Measurements from ENCODE around the gene MARCHF4. TPM values are rescaled to one million over a fixed set of nuclear protein-coding genes. Genes with fewer than 3 reads are reported as not detected.

MARCHF4 gene
- total and polyA plus RNA-seq, 2 of the 4 experiments (the other 2 are of a cell fraction), result 2.3 to 12.0 TPM

DNA sequence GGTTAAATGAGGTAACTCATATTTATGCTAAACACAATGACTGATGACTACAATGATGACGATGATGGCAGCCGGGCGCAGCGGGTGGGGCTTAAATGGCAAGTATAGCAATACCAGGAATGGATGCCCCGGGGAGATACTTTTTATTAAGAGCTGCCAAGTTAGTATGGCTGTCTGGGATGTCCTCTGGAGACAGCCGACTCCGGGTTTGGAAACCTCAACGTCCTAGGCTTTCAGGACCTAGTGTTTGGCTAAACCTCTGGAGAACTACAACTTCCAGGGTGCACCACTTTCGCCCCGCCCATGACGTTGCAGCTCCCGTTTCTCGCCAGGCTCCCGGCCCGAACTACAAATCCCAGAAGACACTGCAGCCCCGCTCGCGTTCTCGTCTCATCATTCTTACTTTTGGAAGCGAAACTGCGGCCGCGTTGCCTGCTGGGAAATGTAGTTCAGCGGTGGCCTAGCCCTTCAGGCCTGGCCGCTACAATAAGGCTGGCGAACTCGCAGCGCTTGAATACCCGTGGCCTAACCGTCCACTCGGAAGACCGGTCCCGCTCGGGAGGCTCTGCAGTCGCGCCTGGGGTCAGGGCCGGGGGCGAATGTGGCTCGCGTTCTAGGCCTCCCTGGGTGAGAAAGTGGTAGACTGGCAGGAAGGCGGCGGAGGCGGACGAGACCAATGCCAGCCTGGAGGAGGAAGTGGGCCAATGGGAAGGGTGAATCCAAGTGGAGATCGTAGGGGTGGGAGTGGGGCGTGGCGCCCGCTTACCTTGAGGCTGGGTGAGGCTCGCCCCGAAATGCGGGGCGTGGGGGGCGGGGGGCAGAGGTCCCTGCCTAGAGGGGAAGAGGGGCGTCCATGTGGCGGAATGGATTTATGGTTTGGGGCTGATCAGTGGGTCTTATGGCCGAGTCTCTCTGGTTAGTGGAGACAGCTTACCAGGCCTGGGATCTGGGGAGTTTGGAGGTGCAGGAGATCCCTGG lies 40.0 kb upstream of the MARCHF4 start, which contains the start of gene SMARCAL1:
Gene SMARCAL1, plus strand, starts transcription at position 463 of the 978 bp plus-strand sequence. CDS start 2,221 bp downstream, outside the sequence.
- no TSS peak for BruUV-seq (replicated peaks)
- peaks cover 19% of the 10 kb centered on the region for H3K36me3 ChIP-seq (ENCODE audit: control insufficient read depth, insufficient read depth, low read length)
- H4K91ac ChIP-seq (ENCODE audit: insufficient read depth, low read depth, low read length), result peak within 1 kb of the TSS; percentile 97
- H3K4me2 ChIP-seq (ENCODE audit: low read depth, low read length), result peak within 1 kb of the TSS; percentile 98
- peak within 1 kb of the TSS; percentile 98 for H3K4ac ChIP-seq (ENCODE audit: low read depth, low read length)
- H3K14ac ChIP-seq (replicated peaks; ENCODE audit: low read depth, low read length), result peak within 1 kb of the TSS; percentile 98
- peak within 1 kb of the TSS; percentile 66 for H3K4me3 ChIP-seq (ENCODE audit: insufficient read depth, low read depth, low read length)
- peak within 1 kb of the TSS; percentile 86; the same call in 1 of the 3 replicates for H2BK15ac ChIP-seq (ENCODE audit: low read depth, low read length)
- H2BK5ac ChIP-seq (ENCODE audit: low read depth, low read length, poor library complexity, severe bottlenecking), result peak within 1 kb of the TSS; percentile 99
- no peaks in the 10 kb centered on the region for H3K9me3 ChIP-seq (ENCODE audit: control insufficient read depth, insufficient read depth, low read length)
- H4K20me1 ChIP-seq (ENCODE audit: insufficient read depth, low read length), result no peaks in the 10 kb centered on the region
- H2AFZ ChIP-seq (replicated peaks; ENCODE audit: low read length, poor library complexity), result peak within 1 kb of the TSS; percentile 99
- H3K23ac ChIP-seq (ENCODE audit: low read depth, low read length), result peak within 1 kb of the TSS; percentile 91
- peak within 1 kb of the TSS; percentile 54 for H2BK20ac ChIP-seq (ENCODE audit: low read depth, low read length)
- H4K5ac ChIP-seq (ENCODE audit: low read depth, low read length), result peak within 1 kb of the TSS; percentile 96
- peaks cover 13 to 28% of the 10 kb centered on the region in 2 experiments for H3K79me1 ChIP-seq (ENCODE audit: low read depth in 1 of 2, low read length in 2 of 2)
- H2BK120ac ChIP-seq (ENCODE audit: low read depth, low read length), result peak within 1 kb of the TSS; percentile 97
- H2AK9ac ChIP-seq (replicated peaks; ENCODE audit: low read depth, low read length, poor library complexity), result peak within 1 kb of the TSS; percentile 95
- dilution Hi-C loops (cut with HindIII; ENCODE audit: low sequenced_read_pairs, unreplicated experiment) (no loop called here), in situ Hi-C loops (cut with MboI; ENCODE audit: low sequenced_read_pairs) (loop anchor here (25.0 kb wide), 1 partner anchor 200 kb away; no protein-coding TSS in a partner anchor), intact Hi-C loops (cut with micrococcal nuclease) (loop anchor here (1.0 kb wide), 1 partner anchor 40 kb away; the partner anchor contains the start of gene MARCHF4)
- H3K9me1 ChIP-seq (ENCODE audit: insufficient read depth, low read length), result peaks cover 6% of the 10 kb centered on the region; the same call in 1 of the 2 replicates
- DNase-seq (peak; percentile 97), ATAC-seq (ENCODE audit: low read depth) (peak; percentile 96)
- H3K9ac ChIP-seq (ENCODE audit: low read depth, low read length), result peak within 1 kb of the TSS; percentile 98
- H2AK5ac ChIP-seq (ENCODE audit: low read depth, low read length), result peak within 1 kb of the TSS; percentile 85
- no peaks in the 10 kb centered on the region for H3K27me3 ChIP-seq (ENCODE audit: control insufficient read depth, insufficient read depth, low read length)
- peaks cover 2% of the 10 kb centered on the region; the same call in 1 of the 2 replicates for H3K4me1 ChIP-seq (ENCODE audit: control insufficient read depth, insufficient read depth, low read length)
- WGBS, 2 experiments (ENCODE audit: extremely low coverage in 2 of 2, insufficient read length in 1 of 2), result 2% methylated on average over 11 of the region's 56 CpGs; no CpG with 5 or more reads in 1 of the 2 experiments
- POLR2A ChIA-PET (ENCODE audit: unreplicated experiment), result no interaction called here
- H3K56ac ChIP-seq (ENCODE audit: extremely low read depth, insufficient read depth, low read length), result peak within 1 kb of the TSS; percentile 97
- H4K8ac ChIP-seq (ENCODE audit: low read depth in 2 of 2, low read length in 2 of 2), result peak within 1 kb of the TSS; percentile 63 to 98
- H3K18ac ChIP-seq (ENCODE audit: low read depth, low read length), result peak within 1 kb of the TSS; percentile 90
- CTCF ChIA-PET, result no interaction called here
- H3K27ac ChIP-seq (ENCODE audit: insufficient read depth, low read length), result peak within 1 kb of the TSS; percentile 99
- TF ChIP-seq SMC3 (IDR thresholded peaks at IDR 0.05; ENCODE audit: low read depth, low read length) (no peak), RCOR1 (IDR thresholded peaks at IDR 0.05; ENCODE audit: insufficient replicate concordance, low read length) (no peak), POLR2A (IDR thresholded peaks at IDR 0.05; ENCODE audit: low read depth, low read length) (no peak; the same call in 1 of the 2 replicates), MXI1 (IDR thresholded peaks at IDR 0.05; ENCODE audit: borderline replicate concordance, low read depth, low read length) (no peak), FOS (IDR thresholded peaks at IDR 0.05; ENCODE audit: low read depth, low read length) (no peak), MAFK (IDR thresholded peaks at IDR 0.05; ENCODE audit: low read depth, low read length) (no peak; the same call in 1 of the 2 replicates), RFX5 (IDR thresholded peaks at IDR 0.05; ENCODE audit: low read depth, low read length) (no peak), CHD1 (IDR thresholded peaks at IDR 0.05; ENCODE audit: low read depth, low read length) (no peak), CEBPB (IDR thresholded peaks at IDR 0.05; ENCODE audit: low read depth, low read length) (no peak), BHLHE40 (IDR thresholded peaks at IDR 0.05; ENCODE audit: low read depth, low read length) (peak; percentile 92)
- TF ChIP-seq, protein P1, sequence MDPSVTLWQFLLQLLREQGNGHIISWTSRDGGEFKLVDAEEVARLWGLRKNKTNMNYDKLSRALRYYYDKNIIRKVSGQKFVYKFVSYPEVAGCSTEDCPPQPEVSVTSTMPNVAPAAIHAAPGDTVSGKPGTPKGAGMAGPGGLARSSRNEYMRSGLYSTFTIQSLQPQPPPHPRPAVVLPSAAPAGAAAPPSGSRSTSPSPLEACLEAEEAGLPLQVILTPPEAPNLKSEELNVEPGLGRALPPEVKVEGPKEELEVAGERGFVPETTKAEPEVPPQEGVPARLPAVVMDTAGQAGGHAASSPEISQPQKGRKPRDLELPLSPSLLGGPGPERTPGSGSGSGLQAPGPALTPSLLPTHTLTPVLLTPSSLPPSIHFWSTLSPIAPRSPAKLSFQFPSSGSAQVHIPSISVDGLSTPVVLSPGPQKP (IDR thresholded peaks at IDR 0.05; ENCODE audit: borderline replicate concordance, low read depth, low read length), result no peak
- TF ChIP-seq, protein P2, sequence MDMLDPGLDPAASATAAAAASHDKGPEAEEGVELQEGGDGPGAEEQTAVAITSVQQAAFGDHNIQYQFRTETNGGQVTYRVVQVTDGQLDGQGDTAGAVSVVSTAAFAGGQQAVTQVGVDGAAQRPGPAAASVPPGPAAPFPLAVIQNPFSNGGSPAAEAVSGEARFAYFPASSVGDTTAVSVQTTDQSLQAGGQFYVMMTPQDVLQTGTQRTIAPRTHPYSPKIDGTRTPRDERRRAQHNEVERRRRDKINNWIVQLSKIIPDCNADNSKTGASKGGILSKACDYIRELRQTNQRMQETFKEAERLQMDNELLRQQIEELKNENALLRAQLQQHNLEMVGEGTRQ (IDR thresholded peaks at IDR 0.05; ENCODE audit: low read depth, low read length), result no peak
- TF ChIP-seq, protein P3, sequence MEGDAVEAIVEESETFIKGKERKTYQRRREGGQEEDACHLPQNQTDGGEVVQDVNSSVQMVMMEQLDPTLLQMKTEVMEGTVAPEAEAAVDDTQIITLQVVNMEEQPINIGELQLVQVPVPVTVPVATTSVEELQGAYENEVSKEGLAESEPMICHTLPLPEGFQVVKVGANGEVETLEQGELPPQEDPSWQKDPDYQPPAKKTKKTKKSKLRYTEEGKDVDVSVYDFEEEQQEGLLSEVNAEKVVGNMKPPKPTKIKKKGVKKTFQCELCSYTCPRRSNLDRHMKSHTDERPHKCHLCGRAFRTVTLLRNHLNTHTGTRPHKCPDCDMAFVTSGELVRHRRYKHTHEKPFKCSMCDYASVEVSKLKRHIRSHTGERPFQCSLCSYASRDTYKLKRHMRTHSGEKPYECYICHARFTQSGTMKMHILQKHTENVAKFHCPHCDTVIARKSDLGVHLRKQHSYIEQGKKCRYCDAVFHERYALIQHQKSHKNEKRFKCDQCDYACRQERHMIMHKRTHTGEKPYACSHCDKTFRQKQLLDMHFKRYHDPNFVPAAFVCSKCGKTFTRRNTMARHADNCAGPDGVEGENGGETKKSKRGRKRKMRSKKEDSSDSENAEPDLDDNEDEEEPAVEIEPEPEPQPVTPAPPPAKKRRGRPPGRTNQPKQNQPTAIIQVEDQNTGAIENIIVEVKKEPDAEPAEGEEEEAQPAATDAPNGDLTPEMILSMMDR (conservative IDR thresholded peaks at IDR 0.05; ENCODE audit: low read depth, low read length), result no peak

All from IMR-90 (cell line).